Esophagus squamous epithelium (tissue), 4 donors: ENCODE results near the gene HMGN1.

ENCODE experiments used
- POLR2A ChIP-seq, 4 donors: fragments of 450-650 bp; IDR thresholded peaks; one replicate each; pipeline ENCODE4 v1.6.1; 2017; ENCODE audit warnings: antibody characterized with exemption in 4 of 4, mild to moderate bottlenecking in 4 of 4, moderate library complexity in 3 of 4
- TF ChIP-seq, protein P1 (sequence below), 6 experiments: fragments of 450-650 bp in 4 of 6; fragments of 200-600 bp in 2 of 6; sonication (generic) in 2 of 6; IDR thresholded peaks; one replicate each; pipeline ENCODE4 v1.5.1; 2016 to 2019; ENCODE audit warnings: antibody characterized with exemption in 6 of 6, mild to moderate bottlenecking in 4 of 6, moderate library complexity in 4 of 6

DNA sequence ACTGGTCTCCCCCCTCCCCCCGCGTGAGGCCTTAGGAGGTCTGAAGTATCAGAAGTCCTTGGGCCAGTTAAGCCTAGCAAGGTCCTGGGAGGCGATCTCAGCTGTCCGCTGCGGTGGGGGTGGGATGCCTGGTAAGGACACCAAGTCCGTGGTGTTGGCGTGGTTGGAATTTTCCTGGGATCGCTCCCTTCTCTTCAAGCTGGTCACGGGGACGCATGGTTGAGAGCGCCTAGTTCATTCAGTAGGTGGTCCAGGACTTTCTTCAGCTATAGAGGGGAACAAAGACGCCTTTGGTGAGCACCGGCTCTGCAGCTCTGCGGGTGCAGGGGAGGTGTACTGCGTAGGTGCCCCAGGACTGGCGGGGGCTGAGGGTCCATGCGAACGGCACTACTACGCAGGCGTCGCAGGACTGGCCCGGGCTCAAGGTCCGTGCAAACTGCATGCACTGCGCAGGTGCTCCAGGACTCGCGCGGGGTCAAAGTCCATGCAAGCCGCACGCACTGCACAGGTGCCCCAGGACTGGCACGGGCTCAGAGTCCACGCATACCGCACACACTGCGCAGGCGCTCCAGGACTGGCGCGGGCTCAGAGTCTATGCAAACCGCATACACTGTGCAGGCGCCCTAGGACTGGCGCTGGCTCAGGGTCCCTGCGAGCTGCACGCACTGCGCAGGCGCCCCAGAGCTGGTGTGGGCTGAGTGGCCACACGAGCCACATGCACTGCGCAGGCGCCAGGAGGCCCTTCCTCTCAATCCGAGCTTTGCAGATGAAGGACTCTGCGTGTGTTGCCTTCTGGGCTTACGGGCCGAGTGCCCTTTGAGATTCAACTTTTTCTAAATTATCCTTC lies 36.6 kb upstream of the HMGN1 start:
- TF ChIP-seq, protein P1, sequence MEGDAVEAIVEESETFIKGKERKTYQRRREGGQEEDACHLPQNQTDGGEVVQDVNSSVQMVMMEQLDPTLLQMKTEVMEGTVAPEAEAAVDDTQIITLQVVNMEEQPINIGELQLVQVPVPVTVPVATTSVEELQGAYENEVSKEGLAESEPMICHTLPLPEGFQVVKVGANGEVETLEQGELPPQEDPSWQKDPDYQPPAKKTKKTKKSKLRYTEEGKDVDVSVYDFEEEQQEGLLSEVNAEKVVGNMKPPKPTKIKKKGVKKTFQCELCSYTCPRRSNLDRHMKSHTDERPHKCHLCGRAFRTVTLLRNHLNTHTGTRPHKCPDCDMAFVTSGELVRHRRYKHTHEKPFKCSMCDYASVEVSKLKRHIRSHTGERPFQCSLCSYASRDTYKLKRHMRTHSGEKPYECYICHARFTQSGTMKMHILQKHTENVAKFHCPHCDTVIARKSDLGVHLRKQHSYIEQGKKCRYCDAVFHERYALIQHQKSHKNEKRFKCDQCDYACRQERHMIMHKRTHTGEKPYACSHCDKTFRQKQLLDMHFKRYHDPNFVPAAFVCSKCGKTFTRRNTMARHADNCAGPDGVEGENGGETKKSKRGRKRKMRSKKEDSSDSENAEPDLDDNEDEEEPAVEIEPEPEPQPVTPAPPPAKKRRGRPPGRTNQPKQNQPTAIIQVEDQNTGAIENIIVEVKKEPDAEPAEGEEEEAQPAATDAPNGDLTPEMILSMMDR (IDR thresholded peaks at IDR 0.05): no peak
- no peak for TF ChIP-seq POLR2A (IDR thresholded peaks at IDR 0.05)
